GM12865 (cell line): Measurements from ENCODE around the gene ZNF718.
"Not testable (repeated sequence)": the region's sequence is repeated elsewhere in the genome, so short reads cannot be mapped to it uniquely, and the experiment has no call there.

ENCODE experiments used
- DNase-seq: peaks from one replicate; pipeline ENCODE4 v3.0.0; 2010; ENCODE audit warnings: low read depth
- H3K4me3 ChIP-seq: 2 replicates; pipeline ENCODE4 v1.5.1; 2011; ENCODE audit warnings: mild to moderate bottlenecking, low read depth, low read length, control low read depth
- TF ChIP-seq, protein P1 (sequence below): IDR thresholded peaks from 2 replicates; pipeline ENCODE4 v1.5.1; 2011; ENCODE audit warnings: low read length, control low read depth, low read depth, inconsistent platforms; ENCODE audit not compliant: insufficient read depth; ENCODE audit errors: missing control alignments

The ZNF718 gene

DNA sequence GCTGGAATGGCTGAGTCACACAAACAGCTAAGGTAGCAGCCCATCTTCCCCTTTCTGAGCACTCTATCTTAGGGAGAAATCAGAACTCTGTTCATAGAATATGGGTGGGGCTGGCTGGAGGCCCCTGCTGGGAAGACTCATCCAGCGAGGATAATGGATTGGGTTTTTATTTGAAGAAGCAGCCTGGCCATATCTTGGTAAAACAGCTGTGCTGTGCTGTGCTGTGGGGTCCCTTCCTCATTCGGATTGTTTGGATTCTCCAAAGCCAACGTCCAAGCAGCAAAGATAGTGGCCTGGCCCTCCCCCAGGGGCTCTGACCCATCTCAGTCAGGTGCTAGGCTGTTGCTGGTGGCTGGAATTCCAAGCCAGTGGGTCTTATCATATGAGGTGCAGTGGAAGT is 63.8 kb downstream of the ZNF718 start:
- no peak overlapping the region for H3K4me3 ChIP-seq
- TF ChIP-seq, protein P1, sequence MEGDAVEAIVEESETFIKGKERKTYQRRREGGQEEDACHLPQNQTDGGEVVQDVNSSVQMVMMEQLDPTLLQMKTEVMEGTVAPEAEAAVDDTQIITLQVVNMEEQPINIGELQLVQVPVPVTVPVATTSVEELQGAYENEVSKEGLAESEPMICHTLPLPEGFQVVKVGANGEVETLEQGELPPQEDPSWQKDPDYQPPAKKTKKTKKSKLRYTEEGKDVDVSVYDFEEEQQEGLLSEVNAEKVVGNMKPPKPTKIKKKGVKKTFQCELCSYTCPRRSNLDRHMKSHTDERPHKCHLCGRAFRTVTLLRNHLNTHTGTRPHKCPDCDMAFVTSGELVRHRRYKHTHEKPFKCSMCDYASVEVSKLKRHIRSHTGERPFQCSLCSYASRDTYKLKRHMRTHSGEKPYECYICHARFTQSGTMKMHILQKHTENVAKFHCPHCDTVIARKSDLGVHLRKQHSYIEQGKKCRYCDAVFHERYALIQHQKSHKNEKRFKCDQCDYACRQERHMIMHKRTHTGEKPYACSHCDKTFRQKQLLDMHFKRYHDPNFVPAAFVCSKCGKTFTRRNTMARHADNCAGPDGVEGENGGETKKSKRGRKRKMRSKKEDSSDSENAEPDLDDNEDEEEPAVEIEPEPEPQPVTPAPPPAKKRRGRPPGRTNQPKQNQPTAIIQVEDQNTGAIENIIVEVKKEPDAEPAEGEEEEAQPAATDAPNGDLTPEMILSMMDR: no peak
- DNase-seq: no peak

DNA sequence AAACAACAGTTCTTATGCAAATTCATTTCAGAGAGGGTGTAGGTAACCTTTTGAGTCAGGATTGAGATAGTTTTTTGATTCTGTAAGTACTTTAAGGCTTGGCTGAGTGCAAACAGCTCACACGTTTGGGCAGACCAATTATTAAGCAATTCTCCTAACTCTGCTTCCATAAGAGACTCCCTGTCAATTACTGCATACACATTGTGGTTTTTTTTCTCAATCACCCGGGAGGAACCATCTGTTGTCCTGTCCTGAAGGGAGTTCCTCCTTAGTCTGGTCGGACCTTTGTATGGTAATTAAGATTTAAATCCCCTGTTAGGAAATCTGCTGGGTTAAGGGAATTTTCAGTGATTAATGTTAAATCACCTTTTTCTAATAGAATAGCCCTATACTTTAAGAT is 70.9 kb downstream of the ZNF718 start:
- H3K4me3 ChIP-seq, DNase-seq: not testable (repeated sequence)

GRCh38 chr4:200936-201335 is 76.6 kb downstream of the ZNF718 start:
- no peak for DNase-seq
- TF ChIP-seq, protein P1: no peak
- H3K4me3 ChIP-seq: no peak overlapping the region

DNA sequence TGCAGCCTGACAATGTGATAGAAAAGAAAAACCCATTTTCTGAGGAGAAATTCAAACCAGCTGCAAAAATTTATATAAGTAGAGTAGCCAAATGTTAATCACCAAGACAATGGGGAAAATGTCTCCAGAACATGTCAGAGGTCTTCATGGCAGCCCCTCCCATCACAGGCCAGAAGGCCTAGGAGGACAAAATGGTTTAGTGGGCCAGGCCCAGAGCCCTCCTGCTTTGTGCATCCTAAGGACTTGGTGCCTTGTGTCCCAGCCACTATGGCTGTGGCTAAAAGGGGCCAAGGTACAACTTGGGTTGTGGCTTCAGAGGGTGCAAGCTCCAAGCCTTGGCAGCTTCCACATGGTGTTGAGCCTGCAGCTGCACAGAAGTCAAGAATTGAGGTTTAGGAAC is 78.5 kb downstream of the ZNF718 start:
- DNase-seq, H3K4me3 ChIP-seq: not testable (repeated sequence)

DNA sequence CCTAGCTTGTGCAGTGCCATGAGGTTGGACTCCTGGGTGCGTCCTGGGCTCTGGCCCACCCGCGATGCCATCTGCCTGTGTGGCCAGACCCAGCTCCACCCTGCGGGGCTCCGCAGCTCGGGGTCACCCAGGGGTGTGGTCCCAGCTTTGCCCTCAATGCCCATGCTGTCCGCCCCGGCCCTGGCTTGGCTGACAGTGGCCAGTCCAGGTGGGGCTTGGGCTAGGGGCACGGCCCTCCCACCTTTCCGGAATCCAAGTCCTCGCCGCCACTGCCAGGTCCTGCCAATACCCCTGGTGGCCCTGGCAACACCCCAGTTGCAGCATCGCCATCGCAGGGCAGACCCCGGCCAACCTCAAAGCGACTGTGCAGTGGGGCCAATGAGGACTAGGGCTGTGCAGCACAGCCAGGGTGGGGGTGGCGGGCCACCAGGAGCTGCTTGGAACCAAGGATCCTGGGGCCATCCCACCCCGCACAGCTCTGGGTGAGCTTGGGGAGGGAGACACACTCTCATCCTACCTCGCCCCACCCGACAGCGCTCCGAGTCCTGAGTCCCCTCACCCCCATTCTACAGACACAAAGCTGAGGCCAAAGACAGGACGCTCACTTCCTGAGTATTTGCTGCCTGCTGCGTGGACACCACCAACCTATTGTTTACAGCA is 80.9 kb downstream of the ZNF718 start:
- TF ChIP-seq, protein P1: no peak
- H3K4me3 ChIP-seq: no peak overlapping the region
- DNase-seq: no peak

DNA sequence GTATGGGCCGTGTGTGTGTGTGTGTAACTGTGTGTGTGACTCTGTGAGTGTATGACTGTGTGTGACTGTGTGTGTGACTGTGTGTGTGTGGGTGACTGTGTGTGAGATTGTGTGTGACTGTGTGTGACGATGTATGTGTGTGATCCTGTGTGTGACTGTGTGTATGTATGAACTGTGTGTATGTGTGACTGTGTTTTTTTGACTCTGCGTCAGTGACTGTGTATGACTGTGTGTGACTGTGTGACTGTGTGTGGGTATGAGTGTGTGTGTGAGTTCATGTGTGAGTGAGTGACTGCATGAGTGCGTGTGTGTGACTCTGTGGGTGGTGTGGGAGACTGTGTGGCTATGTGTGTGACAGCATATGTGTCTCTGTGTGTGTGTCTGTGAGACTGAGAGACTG is 81.8 kb downstream of the ZNF718 start:
- TF ChIP-seq, protein P1: no peak
- H3K4me3 ChIP-seq: no peak overlapping the region
- DNase-seq: no peak

GRCh38 chr4:208416-209096 is 84.3 kb downstream of the ZNF718 start:
- DNase-seq, H3K4me3 ChIP-seq: not testable (repeated sequence)

GRCh38 chr4:211033-211511 is 86.8 kb downstream of the ZNF718 start:
- no peak overlapping the region for H3K4me3 ChIP-seq
- peak; percentile 5 for DNase-seq
- TF ChIP-seq, protein P1: no peak
